PFSK-1 (cell line): ENCODE data around the gene CAMTA1.

Experiments
- POLR2AphosphoS5 ChIP-seq: IDR thresholded peaks from 2 replicates; pipeline ENCODE4 v1.6.1; 2012; ENCODE audit warnings: low read depth, mild to moderate bottlenecking, control low read depth, low read length, moderate library complexity
- TF ChIP-seq, protein P1 (sequence below), 2 experiments: IDR thresholded peaks; 2 replicates each; pipeline versions ENCODE4 v1.6.1 to v1.8.0; 2011 to 2012; ENCODE audit warnings: low read depth in 2 of 2, low read length in 2 of 2, control low read depth in 1 of 2, inconsistent platforms in 1 of 2, mild to moderate bottlenecking in 1 of 2, moderate library complexity in 1 of 2; ENCODE audit not compliant: insufficient read depth in 1 of 2

DNA sequence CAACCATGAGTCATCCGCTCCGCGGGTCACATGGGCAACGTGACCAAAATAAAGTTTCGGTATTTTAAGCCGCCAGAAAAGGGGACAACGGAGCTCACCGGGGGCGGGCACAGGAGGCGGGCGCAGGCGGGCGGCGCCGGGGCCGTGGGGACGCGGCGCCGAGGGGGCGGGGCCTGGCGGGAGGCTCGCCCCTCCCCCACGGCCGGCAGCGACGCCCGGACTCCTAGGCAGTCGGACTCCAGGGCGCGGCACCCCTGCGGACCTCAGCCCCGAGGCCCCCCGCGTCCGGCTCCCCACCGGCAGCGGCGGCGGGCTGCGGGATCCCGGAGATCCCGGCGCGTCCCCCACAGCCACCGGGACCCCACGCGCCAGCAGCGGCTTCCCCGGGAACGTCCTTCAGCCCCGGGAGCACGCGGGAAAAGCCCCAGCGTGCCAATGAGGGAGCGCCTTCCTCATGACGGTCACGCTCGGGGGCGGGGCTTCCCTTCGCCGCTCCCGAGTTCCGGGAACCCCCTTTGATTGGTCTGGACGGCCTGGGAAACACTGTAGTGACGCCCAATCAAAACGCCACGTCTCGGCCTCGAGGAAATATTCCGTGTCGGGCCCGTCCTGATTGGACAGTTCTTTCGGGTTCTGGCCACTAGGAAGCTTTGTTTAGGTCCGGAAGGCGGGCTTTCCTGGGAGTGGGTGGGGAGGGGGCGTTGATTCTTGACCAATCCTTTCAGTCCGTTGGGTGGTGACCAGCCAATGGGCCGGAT lies 515 bp upstream of the CAMTA1 start:
- TF ChIP-seq POLR2AphosphoS5: peak; percentile 66; the same call in 1 of the 2 replicates
- TF ChIP-seq, protein P1, sequence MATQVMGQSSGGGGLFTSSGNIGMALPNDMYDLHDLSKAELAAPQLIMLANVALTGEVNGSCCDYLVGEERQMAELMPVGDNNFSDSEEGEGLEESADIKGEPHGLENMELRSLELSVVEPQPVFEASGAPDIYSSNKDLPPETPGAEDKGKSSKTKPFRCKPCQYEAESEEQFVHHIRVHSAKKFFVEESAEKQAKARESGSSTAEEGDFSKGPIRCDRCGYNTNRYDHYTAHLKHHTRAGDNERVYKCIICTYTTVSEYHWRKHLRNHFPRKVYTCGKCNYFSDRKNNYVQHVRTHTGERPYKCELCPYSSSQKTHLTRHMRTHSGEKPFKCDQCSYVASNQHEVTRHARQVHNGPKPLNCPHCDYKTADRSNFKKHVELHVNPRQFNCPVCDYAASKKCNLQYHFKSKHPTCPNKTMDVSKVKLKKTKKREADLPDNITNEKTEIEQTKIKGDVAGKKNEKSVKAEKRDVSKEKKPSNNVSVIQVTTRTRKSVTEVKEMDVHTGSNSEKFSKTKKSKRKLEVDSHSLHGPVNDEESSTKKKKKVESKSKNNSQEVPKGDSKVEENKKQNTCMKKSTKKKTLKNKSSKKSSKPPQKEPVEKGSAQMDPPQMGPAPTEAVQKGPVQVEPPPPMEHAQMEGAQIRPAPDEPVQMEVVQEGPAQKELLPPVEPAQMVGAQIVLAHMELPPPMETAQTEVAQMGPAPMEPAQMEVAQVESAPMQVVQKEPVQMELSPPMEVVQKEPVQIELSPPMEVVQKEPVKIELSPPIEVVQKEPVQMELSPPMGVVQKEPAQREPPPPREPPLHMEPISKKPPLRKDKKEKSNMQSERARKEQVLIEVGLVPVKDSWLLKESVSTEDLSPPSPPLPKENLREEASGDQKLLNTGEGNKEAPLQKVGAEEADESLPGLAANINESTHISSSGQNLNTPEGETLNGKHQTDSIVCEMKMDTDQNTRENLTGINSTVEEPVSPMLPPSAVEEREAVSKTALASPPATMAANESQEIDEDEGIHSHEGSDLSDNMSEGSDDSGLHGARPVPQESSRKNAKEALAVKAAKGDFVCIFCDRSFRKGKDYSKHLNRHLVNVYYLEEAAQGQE (IDR thresholded peaks at IDR 0.05; ENCODE audit: insufficient read depth in 1 of 2, low read depth in 2 of 2, low read length in 2 of 2): no peak
